HG03354 (cell line): ENCODE measurements around the gene FCHO1.

Experiments used
- ATAC-seq: cut with Tn5 transposase; IDR thresholded peaks from one replicate; pipeline ENCODE4 v1.9.1; 2021; ENCODE audit warnings: mild to moderate bottlenecking; ENCODE audit not compliant: unreplicated experiment, poor library complexity, severe bottlenecking

FCHO1 gene

DNA sequence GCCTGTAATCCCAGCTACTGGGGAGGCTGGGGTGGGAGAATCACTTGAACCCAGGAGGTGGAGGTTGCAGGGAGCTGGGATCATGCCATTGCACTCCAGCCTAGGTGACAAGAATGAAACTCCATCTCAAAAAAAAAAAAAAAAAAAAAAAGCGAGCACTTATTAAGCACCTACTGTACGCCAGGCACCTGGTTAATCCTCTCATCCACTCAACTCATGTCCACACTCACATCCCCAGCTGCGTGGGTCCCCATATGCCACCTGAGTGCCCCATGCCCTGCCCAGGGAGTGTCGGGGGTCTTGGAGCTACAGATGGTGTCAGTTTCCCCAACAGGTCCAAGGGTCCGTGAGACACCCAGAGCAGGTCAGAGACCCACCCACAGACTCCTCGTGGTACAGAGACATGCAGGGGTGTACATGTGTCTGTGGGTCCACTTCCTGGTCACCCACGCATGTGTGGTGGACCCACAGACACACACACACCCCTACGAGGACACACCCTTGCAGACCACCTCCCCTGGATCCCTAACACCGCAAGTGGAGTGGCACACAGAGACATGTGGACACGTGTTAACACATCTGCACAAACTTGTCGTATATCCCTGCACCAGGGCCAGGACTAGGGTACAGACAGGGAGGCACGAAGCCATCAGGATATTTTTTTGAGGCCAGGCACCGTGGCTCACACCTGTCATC lies 66.5 kb downstream of the FCHO1 start:
- ATAC-seq = no peak

- ATAC-seq = no peak
These were observed 69.9 kb downstream of the FCHO1 start, which contains the start of gene INSL3 for GRCh38 chr19:17821190-17821589. Gene INSL3, minus strand, starts transcription at chr19:17821519. Its CDS starts 13 bp downstream, at chr19:17821506.

- ATAC-seq = no peak
These were observed 73.1 kb downstream of the FCHO1 start for GRCh38 chr19:17824339-17824738.

GRCh38 chr19:17826508-17827056 lies 75.3 kb downstream of the FCHO1 start:
- no peak for ATAC-seq

DNA sequence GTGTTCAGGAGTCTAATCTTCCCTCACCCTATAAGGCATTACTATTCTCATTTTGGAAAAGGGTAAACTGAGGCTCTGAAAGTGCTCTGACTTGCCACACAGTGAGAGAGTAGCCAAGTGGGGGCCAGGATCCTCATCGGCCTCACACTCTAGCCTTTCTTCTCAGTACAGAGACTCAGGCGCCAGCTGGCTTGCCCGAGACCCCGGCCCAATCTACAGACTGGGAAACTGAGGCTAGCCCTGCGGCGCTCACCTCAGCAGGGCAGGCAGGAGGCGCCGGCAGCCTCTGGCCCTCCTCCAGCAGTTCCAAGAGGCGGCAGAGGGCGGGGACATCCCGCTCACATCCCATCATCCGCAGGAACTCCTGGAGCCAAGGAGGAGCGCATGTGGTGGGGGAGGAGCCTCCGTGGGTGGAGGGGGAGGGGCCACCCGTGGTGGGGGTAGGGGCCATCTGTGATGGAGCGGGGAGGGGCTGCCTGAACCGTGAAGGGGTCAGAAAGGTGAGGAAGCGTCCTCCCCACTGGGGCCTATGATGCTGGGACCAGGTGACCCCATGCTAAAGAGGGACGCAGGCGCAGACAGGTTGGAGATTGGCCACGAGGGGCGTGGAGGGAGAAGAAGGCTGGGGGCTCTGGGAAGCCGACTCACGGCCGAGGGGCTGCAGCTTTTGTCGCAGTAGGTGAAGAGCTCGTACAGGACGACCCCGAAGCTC lies 78.7 kb downstream of the FCHO1 start:
- ATAC-seq = no peak

GRCh38 chr19:17830567-17831418 lies 79.5 kb downstream of the FCHO1 start:
- ATAC-seq = no peak

GRCh38 chr19:17831419-17831888 lies 80.2 kb downstream of the FCHO1 start:
- no peak for ATAC-seq

DNA sequence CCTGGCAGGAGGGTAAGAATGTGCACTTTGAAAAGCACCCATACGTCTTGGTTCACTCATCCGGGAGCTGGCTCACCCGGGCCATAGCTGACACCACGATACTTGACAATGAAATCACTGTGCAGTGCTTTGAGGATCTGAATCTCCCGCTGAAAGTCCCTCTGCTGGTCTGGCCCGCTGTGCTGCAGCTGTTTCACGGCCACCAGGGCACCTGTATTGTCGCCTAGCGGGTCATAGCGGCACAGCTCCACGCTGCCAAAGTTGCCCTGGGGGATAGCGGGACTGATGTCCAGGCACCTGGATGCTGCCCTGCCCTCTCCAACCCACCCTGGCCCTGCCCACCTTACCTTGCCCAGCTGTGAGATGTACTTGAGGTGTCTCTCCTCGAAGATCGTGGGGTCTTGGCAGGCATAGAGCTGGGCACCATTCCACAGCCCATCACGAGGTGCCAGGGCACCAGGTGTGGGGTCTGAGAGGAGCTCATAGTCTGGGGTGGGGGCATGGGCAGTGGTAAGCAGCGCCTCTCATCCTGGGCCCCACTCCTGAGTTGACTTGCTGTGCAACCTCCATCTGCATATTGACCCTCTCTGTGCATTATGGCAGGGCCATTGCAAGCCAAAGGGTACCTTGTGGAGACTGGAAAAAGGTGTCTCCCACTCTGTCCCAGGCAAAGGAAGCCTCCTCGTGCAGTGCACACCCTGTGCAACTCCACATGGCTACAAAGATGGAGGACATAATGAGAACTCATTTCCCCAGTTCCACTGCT lies 81.3 kb downstream of the FCHO1 start:
- no peak for ATAC-seq

- ATAC-seq = no peak
These were observed 83.3 kb downstream of the FCHO1 start for GRCh38 chr19:17834350-17835181.

- ATAC-seq = no peak
These were observed 84.1 kb downstream of the FCHO1 start for GRCh38 chr19:17835182-17836006.

DNA sequence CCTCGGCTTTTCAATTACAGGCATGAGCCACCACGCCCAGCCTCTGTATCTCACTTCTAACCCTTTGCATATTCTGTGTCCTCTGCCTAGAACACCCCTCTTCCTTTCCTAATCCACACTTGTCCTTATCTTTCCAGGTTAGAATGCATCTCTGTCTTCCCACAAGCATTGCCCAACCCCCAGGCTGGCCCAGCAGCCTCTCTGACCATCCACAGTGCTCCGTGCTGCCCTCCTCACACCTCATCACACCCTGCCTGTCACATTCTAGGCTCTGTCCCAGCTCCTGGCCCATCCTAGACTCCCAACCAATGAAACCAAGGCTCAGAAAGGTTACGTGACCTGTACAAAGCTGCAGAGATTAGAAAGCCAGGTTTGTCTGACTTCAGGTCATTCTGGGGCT lies 85.3 kb downstream of the FCHO1 start:
- no peak for ATAC-seq

DNA sequence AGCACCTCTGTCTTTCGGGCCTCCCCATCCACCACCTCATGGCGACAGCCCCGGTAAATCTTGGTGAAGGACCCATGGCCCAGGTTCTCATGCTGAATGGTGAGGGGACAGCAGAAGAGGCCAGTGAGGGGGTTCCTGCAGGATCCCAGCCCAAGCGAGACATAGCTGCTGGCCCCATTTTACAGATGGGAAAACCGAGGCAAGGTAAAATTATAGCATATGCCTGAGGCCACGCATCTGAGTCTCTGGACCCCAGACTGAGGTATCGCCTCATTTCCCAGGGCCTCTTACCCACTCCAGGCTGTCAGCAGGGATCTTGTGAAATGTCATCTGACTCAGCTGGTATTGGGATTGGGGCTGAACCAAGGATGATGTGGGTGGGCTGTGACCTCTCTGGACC lies 86.7 kb downstream of the FCHO1 start:
- ATAC-seq = no peak
